Trophoblast cell (in vitro differentiated cells and primary cell): Measurements from ENCODE around the gene POMT1.

Experiments
- DNase-seq, 2 donors: peaks; one replicate each; pipeline ENCODE4 v3.0.0-alpha.2; 2016
- H2AFZ ChIP-seq: 2 replicates; pipeline ENCODE4 v1.6.1; 2013; ENCODE audit warnings: low read length, moderate library complexity, mild to moderate bottlenecking; ENCODE audit not compliant: insufficient read depth, poor library complexity
- H2AK5ac ChIP-seq: 2 replicates; pipeline ENCODE4 v1.6.1; 2013; ENCODE audit warnings: mild to moderate bottlenecking, low read length
- H2BK120ac ChIP-seq: 2 replicates; pipeline ENCODE4 v1.6.1; 2013; ENCODE audit warnings: low read length, mild to moderate bottlenecking, moderate library complexity; ENCODE audit not compliant: insufficient read depth, poor library complexity
- H2BK12ac ChIP-seq: 2 replicates; pipeline ENCODE4 v1.6.1; 2013; ENCODE audit warnings: mild to moderate bottlenecking, low read length, moderate library complexity
- H2BK5ac ChIP-seq: 2 replicates; pipeline ENCODE4 v1.6.1; 2013; ENCODE audit warnings: low read length, low read depth, moderate library complexity, mild to moderate bottlenecking; ENCODE audit not compliant: poor library complexity
- H3K14ac ChIP-seq: 2 replicates; pipeline ENCODE4 v1.6.1; 2013; ENCODE audit warnings: mild to moderate bottlenecking, low read length
- H3K18ac ChIP-seq: 2 replicates; pipeline ENCODE4 v1.6.1; 2013; ENCODE audit warnings: mild to moderate bottlenecking, low read length
- H3K23ac ChIP-seq: 2 replicates; pipeline ENCODE4 v1.6.1; 2013; ENCODE audit warnings: low read length
- H3K27ac ChIP-seq: 2 replicates; pipeline ENCODE4 v1.5.1; 2013; ENCODE audit warnings: low read depth, mild to moderate bottlenecking, inconsistent platforms, low read length, moderate library complexity
- H3K27me3 ChIP-seq: 2 replicates; pipeline ENCODE4 v1.6.1; 2013; ENCODE audit warnings: inconsistent platforms, mild to moderate bottlenecking, low read length, moderate library complexity; ENCODE audit not compliant: insufficient read depth
- H3K36me3 ChIP-seq, 2 experiments: 1 replicate in 1 of 2; 2 replicates in 1 of 2; pipeline ENCODE4 v1.6.1; 2013; ENCODE audit warnings: low read length in 2 of 2, mild to moderate bottlenecking in 2 of 2, moderate library complexity in 1 of 2; ENCODE audit not compliant: insufficient read depth in 2 of 2, control insufficient read depth in 1 of 2
- H3K4ac ChIP-seq: 2 replicates; pipeline ENCODE4 v1.6.1; 2013; ENCODE audit warnings: low read depth, mild to moderate bottlenecking, low read length, moderate library complexity
- H3K4me1 ChIP-seq, 2 experiments: 1 replicate in 1 of 2; 2 replicates in 1 of 2; pipeline ENCODE4 v1.6.1; 2013; ENCODE audit warnings: low read length in 2 of 2, mild to moderate bottlenecking in 2 of 2, moderate library complexity in 1 of 2; ENCODE audit not compliant: insufficient read depth in 2 of 2, control insufficient read depth in 1 of 2
- H3K4me2 ChIP-seq: 2 replicates; pipeline ENCODE4 v1.6.1; 2013; ENCODE audit warnings: inconsistent platforms, mild to moderate bottlenecking, low read length, moderate library complexity
- H3K4me3 ChIP-seq: 2 replicates; pipeline ENCODE4 v1.5.1; 2013; ENCODE audit warnings: mild to moderate bottlenecking, low read depth, low read length, inconsistent platforms
- H3K79me1 ChIP-seq: one replicate; pipeline ENCODE4 v1.6.1; 2013; ENCODE audit warnings: low read length
- H3K79me2 ChIP-seq: 2 replicates; pipeline ENCODE4 v1.6.1; 2013; ENCODE audit warnings: low read length, mild to moderate bottlenecking; ENCODE audit not compliant: control insufficient read depth, insufficient read depth, poor library complexity
- H3K9ac ChIP-seq: 2 replicates; pipeline ENCODE4 v1.6.1; 2013; ENCODE audit warnings: mild to moderate bottlenecking, low read length
- H3K9me3 ChIP-seq: 2 replicates; pipeline ENCODE4 v1.6.1; 2013; ENCODE audit warnings: low read depth, mild to moderate bottlenecking, control low read depth, inconsistent platforms, low read length; ENCODE audit not compliant: insufficient read depth
- H4K12ac ChIP-seq: 2 replicates; pipeline ENCODE4 v1.6.1; 2013; ENCODE audit warnings: low read depth, mild to moderate bottlenecking, low read length, moderate library complexity
- H4K8ac ChIP-seq: 2 replicates; pipeline ENCODE4 v1.6.1; 2013; ENCODE audit warnings: low read depth, mild to moderate bottlenecking, low read length, moderate library complexity
- H4K91ac ChIP-seq: one replicate; pipeline ENCODE4 v1.6.1; 2013; ENCODE audit warnings: low read depth, mild to moderate bottlenecking, low read length, moderate library complexity
- WGBS: extraction: QIAGEN DNeasy Blood & Tissue Kit; methylation state at CpG from one replicate; pipeline ENCODE4 v1.1.7; 2013; ENCODE audit warnings: missing lambda C conversion rate; ENCODE audit not compliant: insufficient read length, insufficient coverage; ENCODE audit errors: extremely low coverage; 5-methylcytosine and 5-hydroxymethylcytosine counted together

Gene POMT1

GRCh38 chr9:131530546-131530919, 27.8 kb downstream of the POMT1 start:
- H3K18ac ChIP-seq = no peak overlapping the region
- peaks cover 5% of the 10 kb centered on the region for H3K79me2 ChIP-seq
- H4K8ac ChIP-seq = peak overlapping the region; percentile 91
- DNase-seq = peak; percentile 52 to 59
- peaks cover 38 to 42% of the 10 kb centered on the region in 2 experiments for H3K36me3 ChIP-seq
- H3K27ac ChIP-seq = peak overlapping the region; percentile 34
- H2AK5ac ChIP-seq = no peak overlapping the region
- no peak overlapping the region for H2BK12ac ChIP-seq
- H4K91ac ChIP-seq = peak overlapping the region; percentile 90
- peak overlapping the region; percentile 57 for H3K9ac ChIP-seq
- H3K14ac ChIP-seq = peak overlapping the region; percentile 50
- no peak overlapping the region for H2BK5ac ChIP-seq
- H3K4me1 ChIP-seq = peaks cover 9 to 11% of the 10 kb centered on the region in 2 experiments
- peak overlapping the region; percentile 31 for H2AFZ ChIP-seq
- WGBS = no CpG with 5 or more reads among the region's 29 CpGs
- peak overlapping the region; percentile 47 for H3K4ac ChIP-seq
- H3K4me3 ChIP-seq = peak overlapping the region; percentile 97
- peak overlapping the region; percentile 14 for H4K12ac ChIP-seq
- peak overlapping the region; percentile 76 for H3K4me2 ChIP-seq
- H3K27me3 ChIP-seq = no peaks in the 10 kb centered on the region
- peaks cover 11% of the 10 kb centered on the region for H3K79me1 ChIP-seq
- H3K23ac ChIP-seq = no peak overlapping the region
- H3K9me3 ChIP-seq = peaks cover 2% of the 10 kb centered on the region
- H2BK120ac ChIP-seq = peak overlapping the region; percentile 85

GRCh38 chr9:131530920-131531832, 28.5 kb downstream of the POMT1 start, which contains the start of gene UCK1:
UCK1 (minus strand) TSS chr9:131531263; CDS start chr9:131531174, 89 bp downstream.
- H3K27me3 ChIP-seq = no peaks in the 10 kb centered on the region
- H3K79me1 ChIP-seq = peaks cover 11% of the 10 kb centered on the region
- peak within 1 kb of the TSS; percentile 94 for H3K4ac ChIP-seq
- DNase-seq = peak; percentile 82 to 90
- peaks cover 5% of the 10 kb centered on the region for H3K79me2 ChIP-seq
- no CpG with 5 or more reads among the region's 103 CpGs for WGBS
- H4K12ac ChIP-seq = peak within 1 kb of the TSS; percentile 86
- peak within 1 kb of the TSS; percentile 94 for H2AK5ac ChIP-seq
- H3K4me3 ChIP-seq = peak within 1 kb of the TSS; percentile 97
- peak within 1 kb of the TSS; percentile 34 for H3K27ac ChIP-seq
- H2BK12ac ChIP-seq = no peak within 1 kb of the TSS
- H3K9ac ChIP-seq = peak within 1 kb of the TSS; percentile 91
- H3K36me3 ChIP-seq = peaks cover 31 to 35% of the 10 kb centered on the region in 2 experiments
- H4K8ac ChIP-seq = peak within 1 kb of the TSS; percentile 100
- peak within 1 kb of the TSS; percentile 90 for H4K91ac ChIP-seq
- peak within 1 kb of the TSS; percentile 89 for H2BK120ac ChIP-seq
- peak within 1 kb of the TSS; percentile 80 for H3K4me2 ChIP-seq
- H2AFZ ChIP-seq = peak within 1 kb of the TSS; percentile 96
- peaks cover 9 to 11% of the 10 kb centered on the region in 2 experiments for H3K4me1 ChIP-seq
- H3K14ac ChIP-seq = peak within 1 kb of the TSS; percentile 96
- H3K18ac ChIP-seq = peak within 1 kb of the TSS; percentile 97
- H2BK5ac ChIP-seq = peak within 1 kb of the TSS; percentile 63
- H3K9me3 ChIP-seq = peaks cover 2% of the 10 kb centered on the region
- no peak within 1 kb of the TSS for H3K23ac ChIP-seq

GRCh38 chr9:131534721-131535237, 32.1 kb downstream of the POMT1 start:
- Histone ChIP-seq H4K91ac (no peak overlapping the region), H4K8ac (no peak overlapping the region), H4K12ac (no peak overlapping the region), H2AK5ac (no peak overlapping the region), H3K4me2 (no peak overlapping the region), H2BK12ac (no peak overlapping the region), H3K27me3 (no peaks in the 10 kb centered on the region), H2BK5ac (no peak overlapping the region), H3K79me1 (peaks cover 11% of the 10 kb centered on the region), H3K4me3 (no peak overlapping the region), H3K9me3 (peaks cover 1% of the 10 kb centered on the region), H3K9ac (no peak overlapping the region), H2BK120ac (no peak overlapping the region), H2AFZ (no peak overlapping the region), H3K36me3 (peaks cover 5% of the 10 kb centered on the region in 2 experiments), H3K14ac (no peak overlapping the region), H3K23ac (no peak overlapping the region), H3K18ac (no peak overlapping the region), H3K79me2 (peaks cover 5% of the 10 kb centered on the region), H3K4ac (no peak overlapping the region), H3K4me1 (peaks cover 9 to 11% of the 10 kb centered on the region in 2 experiments), H3K27ac (no peak overlapping the region)
- no CpG with 5 or more reads among the region's 8 CpGs for WGBS
- DNase-seq = no peak

- Histone ChIP-seq H3K27me3 (no peaks in the 10 kb centered on the region), H3K4me2 (no peak overlapping the region), H3K4me3 (no peak overlapping the region), H3K27ac (no peak overlapping the region), H4K8ac (no peak overlapping the region), H3K18ac (no peak overlapping the region), H2BK12ac (no peak overlapping the region), H4K12ac (no peak overlapping the region), H3K36me3 (no peaks in the 10 kb centered on the region), H3K79me1 (no peaks in the 10 kb centered on the region), H2AK5ac (no peak overlapping the region), H4K91ac (no peak overlapping the region), H3K79me2 (no peaks in the 10 kb centered on the region), H3K14ac (no peak overlapping the region), H2AFZ (no peak overlapping the region), H3K4ac (no peak overlapping the region), H2BK5ac (no peak overlapping the region), H3K9me3 (peaks cover 1% of the 10 kb centered on the region), H2BK120ac (no peak overlapping the region), H3K9ac (no peak overlapping the region), H3K4me1 (no peaks in the 10 kb centered on the region), H3K23ac (no peak overlapping the region)
- no peak for DNase-seq
- WGBS = no CpG with 5 or more reads among the region's 19 CpGs
Observed at GRCh38 chr9:131537946-131538345, 35.2 kb downstream of the POMT1 start.
